Endothelial cell of umbilical vein (primary cell): ENCODE measurements around the gene RNF150. TPM values are rescaled to one million over a fixed set of nuclear protein-coding genes. Genes with fewer than 3 reads are reported as not detected.

Experiments used
- BruUV-seq: library from RNA; stranded (reverse); fragments of 400-500 nt; replicated peaks from 2 replicates; lab custom pipeline; 2021; lab: Mats Ljungman, UMichigan
- CTCF ChIA-PET: fragments of 300-600, 350-600 bp; sonication (Branson Sonifier 250); formaldehyde crosslinking; loops from one replicate; lab custom pipeline; 2021; ENCODE audit warnings: antibody characterized with exemption, inconsistent platforms; lab: Charles Lee
- POLR2A ChIA-PET: fragments of 300-600, 350-600 bp; sonication (Branson Sonifier 250); formaldehyde crosslinking; loops from one replicate; lab custom pipeline; 2021; ENCODE audit warnings: antibody characterized with exemption, inconsistent platforms; lab: Charles Lee
- DNase-seq: peaks from one replicate; pipeline ENCODE4 v3.0.0-alpha.2; 2011; ENCODE audit warnings: low read depth, low spot score
- FAIRE-seq: peaks from 2 replicates; lab custom pipeline; 2011; peaks lifted over from hg19 to GRCh38; lab: Jason Lieb, UNC
- H2AFZ ChIP-seq: 2 replicates; pipeline ENCODE4 v1.6.0; 2012; ENCODE audit warnings: low read depth, low read length, control low read depth, inconsistent platforms
- H3K27ac ChIP-seq: 2 replicates; pipeline ENCODE4 v1.5.1; 2011; ENCODE audit warnings: low read depth, mild to moderate bottlenecking, control low read depth, low read length, moderate library complexity; ENCODE audit not compliant: insufficient read depth
- H3K27me3 ChIP-seq, 2 experiments: 2 replicates each; pipeline versions ENCODE4 v1.6.0 to v1.6.1; 2011; ENCODE audit warnings: low read length in 2 of 2, mixed read lengths in 1 of 2; ENCODE audit not compliant: control insufficient read depth in 2 of 2, insufficient read depth in 2 of 2
- H3K36me3 ChIP-seq, 2 experiments: 2 replicates in 1 of 2; 3 replicates in 1 of 2; pipeline ENCODE4 v1.5.1; 2011; ENCODE audit warnings: low read length in 2 of 2, mild to moderate bottlenecking in 1 of 2, moderate library complexity in 1 of 2; ENCODE audit not compliant: control insufficient read depth in 2 of 2, insufficient read depth in 2 of 2; ENCODE audit errors: extremely low read depth in 1 of 2
- H3K4me1 ChIP-seq: 3 replicates; pipeline ENCODE4 v1.5.1; 2011; ENCODE audit warnings: mild to moderate bottlenecking, low read length; ENCODE audit not compliant: control insufficient read depth, insufficient read depth; ENCODE audit errors: extremely low read depth
- H3K4me2 ChIP-seq: 2 replicates; pipeline ENCODE4 v1.6.1; 2011; ENCODE audit warnings: low read length, control low read depth, mixed read lengths; ENCODE audit not compliant: insufficient read depth
- H3K4me3 ChIP-seq, 3 experiments: fragments of 200-600 bp in 1 of 3; sonication (generic), shearing (Covaris generic) in 1 of 3; replicated peaks in 1 of 3; 2 replicates each; pipeline ENCODE4 v1.5.1; 2011 to 2016; ENCODE audit warnings: control low read depth in 3 of 3, low read length in 3 of 3, mild to moderate bottlenecking in 2 of 3, inconsistent platforms in 1 of 3, low read depth in 1 of 3, moderate library complexity in 1 of 3; ENCODE audit not compliant: insufficient read depth in 1 of 3
- H3K79me2 ChIP-seq: 2 replicates; pipeline ENCODE4 v1.6.0; 2012; ENCODE audit warnings: low read length, inconsistent platforms; ENCODE audit not compliant: control insufficient read depth, insufficient read depth
- H3K9ac ChIP-seq: replicated peaks from 2 replicates; pipeline ENCODE3; 2011; ENCODE audit warnings: low read length, control low read depth; ENCODE audit not compliant: insufficient read depth; ENCODE audit errors: extremely low read depth
- H3K9me1 ChIP-seq: replicated peaks from 3 replicates; pipeline ENCODE4 v1.6.0; 2011; ENCODE audit warnings: mild to moderate bottlenecking, low read length; ENCODE audit not compliant: control insufficient read depth, insufficient read depth; ENCODE audit errors: extremely low read depth
- H3K9me3 ChIP-seq: replicated peaks from 2 replicates; pipeline ENCODE4 v1.5.1; 2012; ENCODE audit warnings: low read length, inconsistent platforms; ENCODE audit not compliant: control insufficient read depth, insufficient read depth
- H4K20me1 ChIP-seq: replicated peaks from 2 replicates; pipeline ENCODE3; 2011; ENCODE audit warnings: mild to moderate bottlenecking, low read length; ENCODE audit not compliant: control insufficient read depth, insufficient read depth; ENCODE audit errors: extremely low read depth
- EZH2 ChIP-seq: IDR thresholded peaks from 2 replicates; pipeline ENCODE4 v1.6.1; 2012; ENCODE audit warnings: borderline replicate concordance, low read depth, mild to moderate bottlenecking, moderate library complexity, low read length, inconsistent platforms; ENCODE audit not compliant: severe bottlenecking
- FOS ChIP-seq: IDR thresholded peaks from 2 replicates; pipeline ENCODE4 v1.6.1; 2011; ENCODE audit warnings: mild to moderate bottlenecking, low read length, moderate library complexity, borderline replicate concordance; ENCODE audit not compliant: insufficient read depth
- GATA2 ChIP-seq: IDR thresholded peaks from 2 replicates; pipeline ENCODE4 v1.7.0; 2011; ENCODE audit warnings: low read depth, mild to moderate bottlenecking, moderate library complexity, mixed read lengths, low read length; ENCODE audit not compliant: insufficient read length, insufficient read depth
- JUN ChIP-seq: IDR thresholded peaks from 2 replicates; pipeline ENCODE4 v1.6.1; 2011; ENCODE audit warnings: borderline replicate concordance, low read depth; ENCODE audit not compliant: insufficient read length, insufficient read depth
- MYC ChIP-seq: IDR thresholded peaks from one replicate; pipeline ENCODE4 v1.6.1; 2011; ENCODE audit warnings: mild to moderate bottlenecking, low read depth, low read length
- POLR2A ChIP-seq: IDR thresholded peaks from 2 replicates; pipeline ENCODE4 v1.6.1; 2012; ENCODE audit warnings: low read depth, mild to moderate bottlenecking, control low read depth, low read length
- POLR2AphosphoS5 ChIP-seq: IDR thresholded peaks from 2 replicates; pipeline ENCODE4 v1.6.1; 2012; ENCODE audit warnings: low read depth, mild to moderate bottlenecking, control low read depth, low read length, moderate library complexity; ENCODE audit not compliant: insufficient read depth
- dilution Hi-C: fragments of 300-500 bp; cut with MboI; formaldehyde crosslinking; loops from one replicate; pipeline ENCODE4 v1.15.0; 2019; ENCODE audit warnings: low sequenced_read_pairs; ENCODE audit not compliant: extremely low pct_ligation_motif_present
- intact Hi-C: fragments of 100-400 bp; cut with micrococcal nuclease; formaldehyde crosslinking; loops from one replicate; pipeline ENCODE4 v1.10.0; 2022
- polyA plus RNA-seq, 4 experiments: library from polyadenylated mRNA; depleted of rRNA in 3 of 4; stranded (reverse) in 3 of 4; unstranded in 1 of 4; fragments of >200 nt; gene quantifications; 2 replicates each; pipeline versions ENCODE4 v1.2.1 to v1.2.3, GENCODE V29; 2011 to 2012; ENCODE audit warnings: missing spikeins in 1 of 4
- total RNA-seq: library from RNA; stranded (reverse); gene quantifications from 2 replicates; pipeline ENCODE4 v1.2.3, GENCODE V29; 2021
- TF ChIP-seq, protein P1 (sequence below): IDR thresholded peaks from 2 replicates; pipeline ENCODE4 v1.6.1; 2011; ENCODE audit not compliant: insufficient read depth, insufficient read length
- TF ChIP-seq, protein P2 (sequence below), 2 donors: IDR thresholded peaks; 1 replicate in 1 of 2; 2 replicates in 1 of 2; pipeline ENCODE4 v1.5.1; 2011; ENCODE audit warnings: low read length in 2 of 2, mild to moderate bottlenecking in 2 of 2, moderate library complexity in 2 of 2, control low read depth in 1 of 2, inconsistent platforms in 1 of 2, low read depth in 1 of 2; ENCODE audit not compliant: insufficient read depth in 1 of 2; ENCODE audit errors: extremely low read depth in 1 of 2

The RNF150 gene
- total and polyA plus RNA-seq, 2 donors (not counting 3 experiments of a cell fraction or from before 2014, with no cell fraction given) = 0.33 to 0.35 TPM

DNA sequence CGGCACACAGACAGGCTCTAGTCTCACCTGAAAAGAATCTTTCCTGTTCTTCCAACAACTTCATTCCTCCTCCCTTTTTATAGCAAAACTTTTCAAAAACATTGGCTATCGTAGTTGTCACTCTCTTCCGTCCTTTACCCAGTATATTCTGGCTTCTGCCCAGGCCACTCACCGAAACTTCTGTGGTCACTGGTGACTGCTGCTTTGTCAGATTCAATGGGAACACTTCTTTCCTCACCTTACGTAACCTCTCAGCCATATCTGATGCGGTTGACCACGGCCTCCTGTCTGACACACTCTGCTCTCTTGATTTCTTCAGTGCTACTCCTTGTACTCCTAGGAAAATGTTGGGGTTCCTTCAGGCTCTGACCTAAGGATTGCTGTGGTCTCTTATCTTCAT lies 9.2 kb upstream of the RNF150 start:
- dilution Hi-C loops (no loop called here), intact Hi-C loops (no loop called here)
- Histone ChIP-seq H3K27me3 (peaks cover 1 to 8% of the 10 kb centered on the region in 2 experiments), H3K36me3 (no peaks in the 10 kb centered on the region), H3K9ac (no peak overlapping the region), H3K4me3 (no peak overlapping the region), H3K9me1 (no peaks in the 10 kb centered on the region), H3K9me3 (no peaks in the 10 kb centered on the region), H3K4me2 (no peak overlapping the region), H3K79me2 (no peaks in the 10 kb centered on the region), H3K4me1 (no peaks in the 10 kb centered on the region), H3K27ac (no peak overlapping the region), H4K20me1 (no peaks in the 10 kb centered on the region), H2AFZ (no peak overlapping the region)
- CTCF ChIA-PET = interaction anchor here (1.0 to 4.1 kb wide), 2 partner anchors 8 to 9 kb away, joined by 3 to 18 read pairs; partner anchors contain the start of gene RNF150
- BruUV-seq = no TSS peak
- TF ChIP-seq FOS (no peak), GATA2 (no peak), POLR2A (no peak), EZH2 (no peak), JUN (no peak), MYC (no peak), POLR2AphosphoS5 (no peak)
- TF ChIP-seq, protein P1, sequence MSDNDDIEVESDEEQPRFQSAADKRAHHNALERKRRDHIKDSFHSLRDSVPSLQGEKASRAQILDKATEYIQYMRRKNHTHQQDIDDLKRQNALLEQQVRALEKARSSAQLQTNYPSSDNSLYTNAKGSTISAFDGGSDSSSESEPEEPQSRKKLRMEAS = no peak
- TF ChIP-seq, protein P2, sequence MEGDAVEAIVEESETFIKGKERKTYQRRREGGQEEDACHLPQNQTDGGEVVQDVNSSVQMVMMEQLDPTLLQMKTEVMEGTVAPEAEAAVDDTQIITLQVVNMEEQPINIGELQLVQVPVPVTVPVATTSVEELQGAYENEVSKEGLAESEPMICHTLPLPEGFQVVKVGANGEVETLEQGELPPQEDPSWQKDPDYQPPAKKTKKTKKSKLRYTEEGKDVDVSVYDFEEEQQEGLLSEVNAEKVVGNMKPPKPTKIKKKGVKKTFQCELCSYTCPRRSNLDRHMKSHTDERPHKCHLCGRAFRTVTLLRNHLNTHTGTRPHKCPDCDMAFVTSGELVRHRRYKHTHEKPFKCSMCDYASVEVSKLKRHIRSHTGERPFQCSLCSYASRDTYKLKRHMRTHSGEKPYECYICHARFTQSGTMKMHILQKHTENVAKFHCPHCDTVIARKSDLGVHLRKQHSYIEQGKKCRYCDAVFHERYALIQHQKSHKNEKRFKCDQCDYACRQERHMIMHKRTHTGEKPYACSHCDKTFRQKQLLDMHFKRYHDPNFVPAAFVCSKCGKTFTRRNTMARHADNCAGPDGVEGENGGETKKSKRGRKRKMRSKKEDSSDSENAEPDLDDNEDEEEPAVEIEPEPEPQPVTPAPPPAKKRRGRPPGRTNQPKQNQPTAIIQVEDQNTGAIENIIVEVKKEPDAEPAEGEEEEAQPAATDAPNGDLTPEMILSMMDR (IDR thresholded peaks at IDR 0.05; ENCODE audit: extremely low read depth in 1 of 2, insufficient read depth in 1 of 2, low read depth in 1 of 2, low read length in 2 of 2) = no peak
- DNase-seq (no peak), FAIRE-seq (no peak)
- POLR2A ChIA-PET = no interaction called here
